HepG2 (cell line): Measurements from ENCODE around the gene WNT3. TPM values are rescaled to one million over a fixed set of nuclear protein-coding genes. Genes with fewer than 3 reads are reported as not detected.

ENCODE experiments used
- ATAC-seq: fragments of 200-7000 bp; cut with Tn5 transposase; 3 replicates; pipeline ENCODE4 v1.9.1; 2020; ENCODE audit warnings: mild to moderate bottlenecking, moderate library complexity
- BruUV-seq: library from RNA; stranded (reverse); fragments of 400-500 nt; replicated peaks from 2 replicates; lab custom pipeline; 2021; lab: Mats Ljungman, UMichigan
- CTCF ChIA-PET: fragments of 300-600 bp; formaldehyde crosslinking; extraction: SDS; loops from one replicate; lab custom pipeline; 2021; ENCODE audit warnings: low total read pairs, inconsistent platforms, low intra/inter-chr PET ratio; lab: Yijun Ruan, JAX
- POLR2A ChIA-PET: fragments of 350-600 bp; sonication (Branson Sonifier 250); formaldehyde crosslinking; loops from one replicate; lab custom pipeline; 2020; ENCODE audit warnings: antibody characterized with exemption, inconsistent platforms; lab: Yijun Ruan, JAX
- DNase-seq: peaks from one replicate; pipeline ENCODE4 v3.0.0-alpha.2; 2015; ENCODE audit warnings: low spot score
- FAIRE-seq: peaks from 3 replicates; lab custom pipeline; 2011; peaks lifted over from hg19 to GRCh38; lab: Jason Lieb, UNC
- H2AFZ ChIP-seq: one replicate; pipeline ENCODE4 v1.6.1; 2011; ENCODE audit warnings: low read length, inconsistent platforms
- H3K27ac ChIP-seq: fragments of 300-600 bp; 3 replicates; pipeline ENCODE4 v1.8.0; 2011; ENCODE audit warnings: mixed run types, mild to moderate bottlenecking, mixed read lengths, low read length, inconsistent platforms; ENCODE audit not compliant: insufficient read depth; ENCODE audit errors: extremely low read length
- H3K27me3 ChIP-seq, 2 experiments: fragments of 200-600 bp in 1 of 2; 2 replicates in 1 of 2; 3 replicates in 1 of 2; pipeline versions ENCODE4 v1.6.0 to v1.8.0; 2011; ENCODE audit warnings: low read length in 2 of 2, mild to moderate bottlenecking in 2 of 2, moderate library complexity in 2 of 2, inconsistent platforms in 1 of 2; ENCODE audit not compliant: insufficient read depth in 2 of 2, control insufficient read depth in 1 of 2
- H3K36me3 ChIP-seq, 2 experiments: fragments of 200-600 bp in 1 of 2; replicated peaks in 1 of 2; 2 replicates in 1 of 2; 3 replicates in 1 of 2; pipeline versions ENCODE4 v1.5.1 to v1.8.0; 2011; ENCODE audit warnings: low read length in 2 of 2, inconsistent platforms in 1 of 2; ENCODE audit not compliant: insufficient read depth in 2 of 2, control insufficient read depth in 1 of 2
- H3K4me1 ChIP-seq: 2 replicates; pipeline ENCODE4 v1.5.1; 2012; ENCODE audit warnings: low read length, inconsistent platforms; ENCODE audit not compliant: insufficient read depth
- H3K4me2 ChIP-seq: 2 replicates; pipeline ENCODE4 v1.6.0; 2011; ENCODE audit warnings: low read depth, low read length, inconsistent platforms
- H3K4me3 ChIP-seq, 3 experiments: fragments of 200-600 bp in 1 of 3; sonication (generic), shearing (Covaris generic) in 1 of 3; replicated peaks in 1 of 3; 2 replicates each; pipeline ENCODE4 v1.5.1; 2011 to 2016; ENCODE audit warnings: low read length in 3 of 3, inconsistent platforms in 2 of 3, low read depth in 2 of 3, mild to moderate bottlenecking in 2 of 3, control low read depth in 1 of 3, mixed read lengths in 1 of 3; ENCODE audit not compliant: insufficient read depth in 1 of 3
- H3K79me2 ChIP-seq: one replicate; pipeline ENCODE4 v1.6.1; 2011; ENCODE audit warnings: low read length, inconsistent platforms; ENCODE audit not compliant: insufficient read depth
- H3K9ac ChIP-seq: 2 replicates; pipeline ENCODE4 v1.6.0; 2011; ENCODE audit warnings: mild to moderate bottlenecking, low read depth, low read length, inconsistent platforms; ENCODE audit not compliant: insufficient read depth
- H3K9me3 ChIP-seq: 2 replicates; pipeline ENCODE4 v1.5.1; 2012; ENCODE audit warnings: mild to moderate bottlenecking, low read length
- H4K20me1 ChIP-seq: 2 replicates; pipeline ENCODE4 v1.6.0; 2011; ENCODE audit warnings: inconsistent platforms, mild to moderate bottlenecking, low read length, moderate library complexity; ENCODE audit not compliant: insufficient read depth
- ADNP ChIP-seq: sonication (generic); formaldehyde crosslinking; IDR thresholded peaks from 2 replicates; pipeline ENCODE4 v1.4.0; 2020; ENCODE audit warnings: missing genetic modification reagents
- BCL6 ChIP-seq: IDR thresholded peaks from 2 replicates; pipeline ENCODE4 v1.6.1; 2016; ENCODE audit warnings: missing genetic modification reagents, missing compliant biosample characterization
- FOXK2 ChIP-seq: fragments of 450-650 bp; IDR thresholded peaks from 2 replicates; pipeline ENCODE4 v1.6.1; 2016
- IRX3 ChIP-seq: sonication (generic); formaldehyde crosslinking; IDR thresholded peaks from 2 replicates; pipeline ENCODE4 v1.8.1; 2023; ENCODE audit warnings: mild to moderate bottlenecking, low read depth, missing genetic modification reagents, borderline replicate concordance
- LCORL ChIP-seq, 2 experiments: fragments of 450-650 bp in 1 of 2; sonication (generic) in 1 of 2; formaldehyde crosslinking in 1 of 2; IDR thresholded peaks; 2 replicates each; pipeline versions ENCODE4 v1.5.0 to v1.6.1; 2017 to 2020; ENCODE audit warnings: antibody characterized with exemption in 1 of 2, missing genetic modification reagents in 1 of 2
- MTF2 ChIP-seq: sonication (generic); formaldehyde crosslinking; IDR thresholded peaks from 2 replicates; pipeline ENCODE4 v1.5.0; 2020; ENCODE audit warnings: missing genetic modification reagents, borderline replicate concordance
- NFIB ChIP-seq: sonication (generic); formaldehyde crosslinking; IDR thresholded peaks from 2 replicates; pipeline ENCODE4 v1.9.0; 2021; ENCODE audit warnings: missing genetic modification reagents, mild to moderate bottlenecking, borderline replicate concordance
- RBFOX2 ChIP-seq: fragments of 200-400 bp; formaldehyde crosslinking; IDR thresholded peaks from 2 replicates; pipeline ENCODE4 v1.6.1; 2017; ENCODE audit warnings: low read depth, mild to moderate bottlenecking, low read length
- SP1 ChIP-seq, 2 experiments: fragments of 450-650 bp in 1 of 2; sonication (generic) in 1 of 2; formaldehyde crosslinking in 1 of 2; IDR thresholded peaks; 2 replicates each; pipeline versions ENCODE4 v1.4.0 to v1.6.1; 2016 to 2020; ENCODE audit warnings: missing genetic modification reagents in 1 of 2
- THAP11 ChIP-seq: IDR thresholded peaks from 2 replicates; pipeline ENCODE4 v1.6.1; 2016; ENCODE audit warnings: missing biosample characterization, missing genetic modification reagents
- ZNF672 ChIP-seq: sonication (generic); formaldehyde crosslinking; IDR thresholded peaks from 2 replicates; pipeline ENCODE4 v1.8.1; 2022; ENCODE audit warnings: missing genetic modification reagents
- ZNF737 ChIP-seq: sonication (generic); formaldehyde crosslinking; IDR thresholded peaks from 2 replicates; pipeline ENCODE4 v1.5.0; 2020; ENCODE audit warnings: missing genetic modification reagents, mild to moderate bottlenecking, borderline replicate concordance
- WGBS: methylation state at CpG from one replicate; pipeline ENCODE4 v1.1.6; 2017; ENCODE audit warnings: low lambda C conversion rate; 5-methylcytosine and 5-hydroxymethylcytosine counted together
- in situ Hi-C: cut with HindIII; loops from 2 replicates; pipeline ENCODE4 v1.10.0; 2017; ENCODE audit warnings: low pct_unique_long_range_greater_than_20kb; ENCODE audit not compliant: extremely low pct_ligation_motif_present
- intact Hi-C: fragments of 100-400 bp; cut with micrococcal nuclease; formaldehyde crosslinking; loops from one replicate; pipeline ENCODE4 v1.10.0; 2022; ENCODE audit not compliant: unreplicated experiment
- polyA plus RNA-seq, 8 experiments: library from polyadenylated mRNA; depleted of rRNA in 3 of 8; stranded (reverse) in 7 of 8; unstranded in 1 of 8; fragments of >200 nt; fragmentation: Illumina TruSeq in 4 of 8; extraction: Trizol in 4 of 8; gene quantifications; 2 replicates each; pipeline versions ENCODE4 v1.2.1 to v1.2.3, GENCODE V29; 2011 to 2016; ENCODE audit warnings: low read depth in 4 of 8, missing spikeins in 1 of 8, mixed read lengths in 1 of 8; ENCODE audit not compliant: insufficient read depth in 1 of 8
- total RNA-seq, 5 experiments: library from RNA; depleted of rRNA; stranded (reverse); fragments of >200 nt; fragmentation: Illumina TruSeq; extraction: Trizol; gene quantifications; 2 replicates each; pipeline ENCODE4 v1.2.3, GENCODE V29; 2016; ENCODE audit warnings: low read depth in 1 of 5
- TF ChIP-seq, protein P1 (sequence below): sonication (generic); formaldehyde crosslinking; IDR thresholded peaks from 2 replicates; pipeline ENCODE4 v1.4.0; 2020; ENCODE audit warnings: missing genetic modification reagents
- TF ChIP-seq, protein P2 (sequence below): IDR thresholded peaks from 2 replicates; pipeline ENCODE4 v1.6.1; 2016; ENCODE audit warnings: low read depth, control low read depth
- TF ChIP-seq, protein P3 (sequence below): sonication (generic); formaldehyde crosslinking; IDR thresholded peaks from 2 replicates; pipeline ENCODE4 v1.4.0; 2020; ENCODE audit warnings: missing genetic modification reagents

WNT3 gene
- total and polyA plus RNA-seq, 2 of the 13 experiments (the other 11 are each of a cell fraction or from before 2014, with no cell fraction given): 8.5 to 10.3 TPM

DNA sequence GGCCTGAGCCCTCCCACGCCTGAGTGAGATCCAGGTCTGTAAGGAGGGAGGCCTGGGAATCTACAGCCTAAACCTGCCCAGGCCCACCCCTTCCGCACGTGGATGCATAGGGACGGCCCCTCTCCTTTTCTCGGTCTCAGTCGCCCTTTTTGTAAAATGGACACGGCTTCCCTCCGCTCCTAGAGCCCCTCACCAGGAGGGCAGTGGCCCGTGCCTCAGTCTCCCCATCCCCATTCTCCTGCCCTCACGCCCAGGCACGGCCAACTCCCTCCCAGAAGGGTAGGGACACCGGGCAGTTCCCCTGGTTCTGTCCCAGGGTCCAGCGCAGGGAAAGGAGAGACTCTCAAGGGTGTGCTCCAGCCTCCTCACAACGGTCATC is 48.1 kb downstream of the WNT3 start (continued):
- TF ChIP-seq, protein P1, sequence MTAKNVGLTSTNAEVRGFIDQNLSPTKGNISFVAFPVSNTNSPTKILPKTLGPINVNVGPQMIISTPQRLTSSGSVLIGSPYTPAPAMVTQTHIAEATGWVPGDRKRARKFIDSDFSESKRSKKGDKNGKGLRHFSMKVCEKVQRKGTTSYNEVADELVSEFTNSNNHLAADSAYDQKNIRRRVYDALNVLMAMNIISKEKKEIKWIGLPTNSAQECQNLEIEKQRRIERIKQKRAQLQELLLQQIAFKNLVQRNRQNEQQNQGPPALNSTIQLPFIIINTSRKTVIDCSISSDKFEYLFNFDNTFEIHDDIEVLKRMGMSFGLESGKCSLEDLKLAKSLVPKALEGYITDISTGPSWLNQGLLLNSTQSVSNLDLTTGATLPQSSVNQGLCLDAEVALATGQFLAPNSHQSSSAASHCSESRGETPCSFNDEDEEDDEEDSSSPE (CRISPR knock-in tag): no peak; the same call in 1 of the 2 replicates
- TF ChIP-seq NFIB (CRISPR knock-in tag): peak; percentile 76; the same call in 1 of the 2 replicates
- no peak for TF ChIP-seq BCL6 (CRISPR knock-in tag)
- no peak for TF ChIP-seq IRX3 (CRISPR knock-in tag)
- no peak for TF ChIP-seq FOXK2

DNA sequence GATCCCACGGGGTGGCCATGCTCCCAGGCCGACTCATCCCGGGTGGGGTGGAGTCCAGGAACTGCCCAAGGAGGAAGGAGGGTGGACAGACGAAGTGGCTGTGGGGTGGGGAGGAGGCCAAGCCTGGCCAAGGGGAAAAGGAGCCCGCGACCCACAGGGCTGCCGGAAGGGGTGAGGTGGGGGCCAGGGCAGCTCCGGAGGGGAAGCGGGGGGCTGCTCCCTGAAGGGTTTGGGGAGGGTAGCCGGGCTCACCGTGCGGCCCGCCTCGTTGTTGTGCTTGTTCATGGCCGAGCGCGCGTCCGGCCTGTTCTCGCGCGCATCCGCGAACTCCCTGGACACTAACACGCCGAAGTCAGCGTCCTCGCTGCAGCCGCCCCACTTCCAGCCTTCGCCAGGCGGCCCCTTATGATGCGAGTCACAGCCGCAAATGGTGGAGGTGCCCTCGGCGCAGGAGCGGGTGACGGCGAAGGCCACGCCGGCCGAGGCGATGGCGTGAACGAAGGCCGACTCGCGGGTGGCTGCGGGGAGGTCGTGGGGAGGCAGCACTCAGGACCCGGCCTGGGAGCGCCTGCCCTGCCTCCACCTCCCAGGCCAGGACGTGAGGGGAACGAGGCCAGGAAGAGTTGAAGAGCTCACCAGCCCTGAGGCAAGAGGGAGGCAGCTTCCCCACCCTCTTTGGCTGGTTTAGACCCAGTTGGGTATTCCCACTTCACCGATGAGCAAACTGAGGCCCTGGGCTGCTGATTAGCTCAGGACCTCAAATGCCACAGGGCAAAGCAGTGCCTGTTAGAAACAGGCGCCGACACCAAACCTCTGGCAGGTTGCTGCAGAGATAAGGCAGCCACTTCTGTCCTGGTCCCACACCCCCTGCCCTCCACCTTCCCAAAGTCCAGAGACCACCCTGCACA is 48.7 kb downstream of the WNT3 start:
- H3K4me1 ChIP-seq: peaks cover 55% of the 10 kb centered on the region
- WGBS: 90% methylated on average over 56 of the region's 56 CpGs
- peak overlapping the region; percentile 91 for H3K27ac ChIP-seq
- CTCF ChIA-PET: interaction anchor here (1.0 kb wide), 1 partner anchor 12 kb away, joined by 3 read pairs; no protein-coding TSS in a partner anchor
- FAIRE-seq: no peak
- H3K79me2 ChIP-seq: no peaks in the 10 kb centered on the region
- no peak; the same call in 2 of the 3 replicates for ATAC-seq
- POLR2A ChIA-PET: interaction anchor here (1.7 kb wide), 1 partner anchor 11 kb away, joined by 12 read pairs; no protein-coding TSS in a partner anchor
- in situ Hi-C loops: no loop called here
- BruUV-seq: no TSS peak
- peak overlapping the region; percentile 71 for H3K9ac ChIP-seq
- H3K9me3 ChIP-seq: no peaks in the 10 kb centered on the region
- DNase-seq: no peak
- H3K36me3 ChIP-seq: no peaks in the 10 kb centered on the region
- H3K27me3 ChIP-seq: no peaks in the 10 kb centered on the region
- intact Hi-C loops: no loop called here
- H3K4me2 ChIP-seq: peak overlapping the region; percentile 86
- no peak overlapping the region for H2AFZ ChIP-seq
- no peaks in the 10 kb centered on the region for H4K20me1 ChIP-seq
- peak overlapping the region; percentile 36 to 77 (median 71); a peak in 5 of 6 replicates for H3K4me3 ChIP-seq
- TF ChIP-seq, protein P2, sequence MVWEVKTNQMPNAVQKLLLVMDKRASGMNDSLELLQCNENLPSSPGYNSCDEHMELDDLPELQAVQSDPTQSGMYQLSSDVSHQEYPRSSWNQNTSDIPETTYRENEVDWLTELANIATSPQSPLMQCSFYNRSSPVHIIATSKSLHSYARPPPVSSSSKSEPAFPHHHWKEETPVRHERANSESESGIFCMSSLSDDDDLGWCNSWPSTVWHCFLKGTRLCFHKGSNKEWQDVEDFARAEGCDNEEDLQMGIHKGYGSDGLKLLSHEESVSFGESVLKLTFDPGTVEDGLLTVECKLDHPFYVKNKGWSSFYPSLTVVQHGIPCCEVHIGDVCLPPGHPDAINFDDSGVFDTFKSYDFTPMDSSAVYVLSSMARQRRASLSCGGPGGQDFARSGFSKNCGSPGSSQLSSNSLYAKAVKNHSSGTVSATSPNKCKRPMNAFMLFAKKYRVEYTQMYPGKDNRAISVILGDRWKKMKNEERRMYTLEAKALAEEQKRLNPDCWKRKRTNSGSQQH (CRISPR knock-in tag): no peak
- TF ChIP-seq MTF2 (CRISPR knock-in tag) (0 out of 2 replicates have a peak, but pooled peaks have one; percentile 57), ZNF737 (CRISPR knock-in tag) (no peak), RBFOX2 (peak; percentile 64), ZNF672 (CRISPR knock-in tag) (no peak), ADNP (CRISPR knock-in tag) (peak; percentile 94), THAP11 (no peak), LCORL (IDR thresholded peaks at IDR 0.05) (no peak), LCORL (CRISPR knock-in tag; IDR thresholded peaks at IDR 0.05) (peak; percentile 12; the same call in 1 of the 2 replicates), SP1 (IDR thresholded peaks at IDR 0.05) (no peak), SP1 (CRISPR knock-in tag; IDR thresholded peaks at IDR 0.05) (0 out of 2 replicates have a peak, but pooled peaks have one; percentile 20)
- TF ChIP-seq, protein P3, sequence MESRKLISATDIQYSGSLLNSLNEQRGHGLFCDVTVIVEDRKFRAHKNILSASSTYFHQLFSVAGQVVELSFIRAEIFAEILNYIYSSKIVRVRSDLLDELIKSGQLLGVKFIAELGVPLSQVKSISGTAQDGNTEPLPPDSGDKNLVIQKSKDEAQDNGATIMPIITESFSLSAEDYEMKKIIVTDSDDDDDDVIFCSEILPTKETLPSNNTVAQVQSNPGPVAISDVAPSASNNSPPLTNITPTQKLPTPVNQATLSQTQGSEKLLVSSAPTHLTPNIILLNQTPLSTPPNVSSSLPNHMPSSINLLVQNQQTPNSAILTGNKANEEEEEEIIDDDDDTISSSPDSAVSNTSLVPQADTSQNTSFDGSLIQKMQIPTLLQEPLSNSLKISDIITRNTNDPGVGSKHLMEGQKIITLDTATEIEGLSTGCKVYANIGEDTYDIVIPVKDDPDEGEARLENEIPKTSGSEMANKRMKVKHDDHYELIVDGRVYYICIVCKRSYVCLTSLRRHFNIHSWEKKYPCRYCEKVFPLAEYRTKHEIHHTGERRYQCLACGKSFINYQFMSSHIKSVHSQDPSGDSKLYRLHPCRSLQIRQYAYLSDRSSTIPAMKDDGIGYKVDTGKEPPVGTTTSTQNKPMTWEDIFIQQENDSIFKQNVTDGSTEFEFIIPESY (CRISPR knock-in tag): 0 out of 2 replicates have a peak, but pooled peaks have one; percentile 54
